WERI-Rb-1 (cell line): ENCODE results near the gene MED4.
A peak's percentile ranks its signal among the peaks of the same experiment; 100 is the strongest.

Source experiments
- DNase-seq: peaks from one replicate; pipeline ENCODE4 v3.0.0-alpha.2; 2020
- H3K27ac ChIP-seq: fragments of 250-450 bp; sonication (Bioruptor Pico); 2 replicates; pipeline ENCODE4 v1.5.1; 2020; ENCODE audit warnings: mild to moderate bottlenecking, moderate library complexity
- H3K27me3 ChIP-seq: fragments of 250-450 bp; sonication (Bioruptor Pico); 2 replicates; pipeline ENCODE4 v1.5.1; 2021; ENCODE audit warnings: mild to moderate bottlenecking, low read depth, moderate library complexity; ENCODE audit not compliant: insufficient read depth, severe bottlenecking
- H3K36me3 ChIP-seq: fragments of 250-450 bp; sonication (Bioruptor Pico); 2 replicates; pipeline ENCODE4 v1.5.1; 2020; ENCODE audit warnings: mild to moderate bottlenecking, moderate library complexity
- H3K4me3 ChIP-seq: 2 replicates; pipeline ENCODE4 v1.5.1; 2011; ENCODE audit warnings: low read depth, mild to moderate bottlenecking, control low read depth, low read length
- H3K9me3 ChIP-seq: fragments of 250-450 bp; sonication (Bioruptor Pico); 2 replicates; pipeline ENCODE4 v1.5.1; 2021; ENCODE audit warnings: mild to moderate bottlenecking, moderate library complexity; ENCODE audit not compliant: severe bottlenecking
- TF ChIP-seq, protein P1 (sequence below): IDR thresholded peaks from 2 replicates; pipeline ENCODE4 v1.5.1; 2011; ENCODE audit warnings: low read depth, mild to moderate bottlenecking, control low read depth, inconsistent platforms, low read length

MED4 gene

DNA sequence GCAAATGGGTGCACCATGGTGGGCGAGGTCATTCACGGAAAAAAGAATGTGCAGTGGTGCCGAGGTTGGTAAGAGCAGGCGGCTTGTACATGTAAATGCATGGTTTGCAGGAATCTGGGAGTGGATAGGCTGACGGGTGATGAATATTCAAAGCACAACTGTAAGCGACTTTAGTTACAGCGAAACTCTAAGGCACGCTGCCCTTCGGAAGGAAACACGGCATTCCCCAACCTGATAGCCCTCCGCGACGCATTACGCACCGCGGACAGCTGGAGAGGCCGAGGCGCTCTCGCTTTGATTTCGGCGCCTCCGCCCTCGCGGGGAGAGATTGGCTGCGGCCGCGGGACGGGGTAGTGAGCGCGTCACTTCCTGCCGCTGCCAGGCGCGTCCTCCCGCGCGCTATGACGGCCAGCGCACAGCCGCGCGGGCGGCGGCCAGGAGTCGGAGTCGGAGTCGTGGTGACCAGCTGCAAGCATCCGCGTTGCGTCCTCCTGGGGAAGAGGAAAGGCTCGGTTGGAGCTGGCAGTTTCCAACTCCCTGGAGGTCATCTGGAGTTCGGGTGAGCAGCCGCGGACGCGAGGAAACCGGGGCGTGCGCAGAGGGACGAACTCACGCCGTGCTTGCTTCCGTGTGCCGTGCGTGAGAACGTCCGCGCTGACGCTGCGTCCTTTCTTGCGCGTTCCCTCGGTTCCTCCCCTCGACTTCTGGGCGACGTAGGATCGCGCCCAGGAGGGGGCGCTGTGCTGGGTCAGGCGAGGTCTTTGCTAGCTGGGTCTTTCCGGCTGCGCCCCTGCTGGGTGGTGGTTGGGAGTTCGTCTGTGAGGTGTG lies 57.3 kb downstream of the MED4 start, which contains the start of gene NUDT15:
TSS of gene NUDT15 (plus strand) at position 381 of the 828 bp plus-strand sequence. CDS start at position 402, 21 bp downstream.
- no peaks in the 10 kb centered on the region for H3K36me3 ChIP-seq
- peak; percentile 87 for DNase-seq
- peak within 1 kb of the TSS; percentile 73 for H3K4me3 ChIP-seq
- TF ChIP-seq, protein P1, sequence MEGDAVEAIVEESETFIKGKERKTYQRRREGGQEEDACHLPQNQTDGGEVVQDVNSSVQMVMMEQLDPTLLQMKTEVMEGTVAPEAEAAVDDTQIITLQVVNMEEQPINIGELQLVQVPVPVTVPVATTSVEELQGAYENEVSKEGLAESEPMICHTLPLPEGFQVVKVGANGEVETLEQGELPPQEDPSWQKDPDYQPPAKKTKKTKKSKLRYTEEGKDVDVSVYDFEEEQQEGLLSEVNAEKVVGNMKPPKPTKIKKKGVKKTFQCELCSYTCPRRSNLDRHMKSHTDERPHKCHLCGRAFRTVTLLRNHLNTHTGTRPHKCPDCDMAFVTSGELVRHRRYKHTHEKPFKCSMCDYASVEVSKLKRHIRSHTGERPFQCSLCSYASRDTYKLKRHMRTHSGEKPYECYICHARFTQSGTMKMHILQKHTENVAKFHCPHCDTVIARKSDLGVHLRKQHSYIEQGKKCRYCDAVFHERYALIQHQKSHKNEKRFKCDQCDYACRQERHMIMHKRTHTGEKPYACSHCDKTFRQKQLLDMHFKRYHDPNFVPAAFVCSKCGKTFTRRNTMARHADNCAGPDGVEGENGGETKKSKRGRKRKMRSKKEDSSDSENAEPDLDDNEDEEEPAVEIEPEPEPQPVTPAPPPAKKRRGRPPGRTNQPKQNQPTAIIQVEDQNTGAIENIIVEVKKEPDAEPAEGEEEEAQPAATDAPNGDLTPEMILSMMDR, result peak; percentile 94
- H3K9me3 ChIP-seq, result no peaks in the 10 kb centered on the region
- peak within 1 kb of the TSS; percentile 91 for H3K27ac ChIP-seq
- H3K27me3 ChIP-seq, result no peaks in the 10 kb centered on the region

DNA sequence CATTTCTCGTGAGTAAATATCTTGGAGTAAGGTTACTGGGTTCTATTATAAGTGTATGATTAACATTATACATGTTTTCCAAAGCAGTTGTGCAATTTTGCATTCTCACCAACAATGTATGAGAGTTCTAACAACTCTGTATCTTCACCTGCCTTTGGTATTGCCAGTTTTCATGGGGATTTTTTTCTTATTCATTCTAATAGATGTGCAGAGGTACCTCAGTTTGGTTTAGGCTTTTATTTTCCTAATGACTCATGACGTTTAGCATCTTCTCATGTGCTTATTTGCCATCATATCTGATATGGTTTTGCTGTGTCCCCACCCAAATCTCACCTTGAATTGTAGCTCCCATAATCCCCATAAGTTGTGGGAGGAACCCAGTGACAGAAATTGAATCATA lies 65.0 kb downstream of the MED4 start:
- H3K36me3 ChIP-seq, result no peaks in the 10 kb centered on the region
- DNase-seq, result no peak
- no peak overlapping the region for H3K4me3 ChIP-seq
- H3K27me3 ChIP-seq, result no peaks in the 10 kb centered on the region
- H3K9me3 ChIP-seq, result no peaks in the 10 kb centered on the region
- no peak overlapping the region for H3K27ac ChIP-seq
- TF ChIP-seq, protein P1, result no peak

DNA sequence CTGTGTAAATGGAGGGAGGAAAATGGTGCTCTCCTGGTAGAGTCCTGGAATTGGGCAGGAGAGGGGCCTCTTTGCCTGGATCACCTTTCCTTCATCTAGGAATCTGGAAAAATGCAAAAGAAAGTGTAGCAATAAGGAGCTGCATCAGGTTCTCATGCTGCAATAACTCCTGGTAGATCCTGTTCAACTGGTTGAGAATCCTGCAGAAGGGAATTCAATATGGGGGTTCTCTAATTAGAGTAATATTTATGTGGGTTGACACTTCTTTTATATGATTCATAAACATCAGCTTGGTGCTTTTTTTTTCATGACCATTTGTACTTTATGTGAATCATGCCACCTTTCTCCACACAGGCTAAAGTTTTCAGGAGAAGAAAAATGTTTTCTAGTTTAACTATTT lies 66.8 kb downstream of the MED4 start:
- TF ChIP-seq, protein P1, result no peak
- no peaks in the 10 kb centered on the region for H3K9me3 ChIP-seq
- H3K27ac ChIP-seq, result no peak overlapping the region
- H3K36me3 ChIP-seq, result no peaks in the 10 kb centered on the region
- H3K4me3 ChIP-seq, result no peak overlapping the region
- H3K27me3 ChIP-seq, result no peaks in the 10 kb centered on the region
- no peak for DNase-seq
